B cell (primary cell): ENCODE measurements around the gene ST7L.

Experiments
- EZH2 ChIP-seq: IDR thresholded peaks from 2 replicates; pipeline ENCODE4 v1.6.1; 2012; ENCODE audit warnings: borderline replicate concordance, low read depth, mild to moderate bottlenecking, moderate library complexity, low read length; ENCODE audit not compliant: insufficient read depth, poor library complexity, severe bottlenecking
- TF ChIP-seq, protein P1 (sequence below): fragments of 200-600 bp; IDR thresholded peaks from one replicate; pipeline ENCODE4 v1.8.0; 2022; ENCODE audit warnings: antibody characterized with exemption, mild to moderate bottlenecking

DNA sequence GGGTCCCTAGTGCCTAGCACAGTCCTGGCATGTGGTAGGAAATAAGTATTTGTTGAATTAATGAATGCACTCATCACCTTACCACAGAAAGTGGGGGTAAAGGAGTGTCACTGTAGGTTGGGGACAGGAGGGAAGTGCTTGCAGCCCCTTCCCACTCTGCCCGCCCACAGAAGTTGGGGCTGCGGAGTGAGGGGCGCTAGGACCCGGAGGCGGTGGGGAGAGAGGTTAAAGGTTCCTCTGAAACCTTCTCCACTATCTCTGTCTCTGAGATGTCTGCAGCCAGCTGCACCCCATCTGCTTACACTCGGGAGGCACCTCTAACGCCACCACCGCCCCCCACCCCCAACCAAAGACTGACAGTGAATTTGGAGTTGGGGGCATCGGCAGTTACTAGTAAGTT, 111.6 kb downstream of the ST7L start:
- TF ChIP-seq, protein P1, sequence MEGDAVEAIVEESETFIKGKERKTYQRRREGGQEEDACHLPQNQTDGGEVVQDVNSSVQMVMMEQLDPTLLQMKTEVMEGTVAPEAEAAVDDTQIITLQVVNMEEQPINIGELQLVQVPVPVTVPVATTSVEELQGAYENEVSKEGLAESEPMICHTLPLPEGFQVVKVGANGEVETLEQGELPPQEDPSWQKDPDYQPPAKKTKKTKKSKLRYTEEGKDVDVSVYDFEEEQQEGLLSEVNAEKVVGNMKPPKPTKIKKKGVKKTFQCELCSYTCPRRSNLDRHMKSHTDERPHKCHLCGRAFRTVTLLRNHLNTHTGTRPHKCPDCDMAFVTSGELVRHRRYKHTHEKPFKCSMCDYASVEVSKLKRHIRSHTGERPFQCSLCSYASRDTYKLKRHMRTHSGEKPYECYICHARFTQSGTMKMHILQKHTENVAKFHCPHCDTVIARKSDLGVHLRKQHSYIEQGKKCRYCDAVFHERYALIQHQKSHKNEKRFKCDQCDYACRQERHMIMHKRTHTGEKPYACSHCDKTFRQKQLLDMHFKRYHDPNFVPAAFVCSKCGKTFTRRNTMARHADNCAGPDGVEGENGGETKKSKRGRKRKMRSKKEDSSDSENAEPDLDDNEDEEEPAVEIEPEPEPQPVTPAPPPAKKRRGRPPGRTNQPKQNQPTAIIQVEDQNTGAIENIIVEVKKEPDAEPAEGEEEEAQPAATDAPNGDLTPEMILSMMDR, result no peak
- TF ChIP-seq EZH2, result no peak
